ENCODE data around the gene RXRA. TPM values are rescaled to one million over a fixed set of nuclear protein-coding genes. Genes with fewer than 3 reads are reported as not detected.

RXRA gene
- total and polyA plus RNA-seq, 10 of the 15 experiments (the other 5 are each of a cell fraction or from before 2014, with no cell fraction given) = 0.89 to 36.8 (median 11.1) TPM

- H3K36me3 ChIP-seq (ENCODE audit: control insufficient read depth in 2 of 2, insufficient read depth in 2 of 2, low read length in 1 of 2) = no peaks in the 10 kb centered on the region
- intact Hi-C loops (cut with micrococcal nuclease; ENCODE audit: unreplicated experiment) (no loop called here), in situ Hi-C loops (cut with MboI) (no loop called here)
- H3K4me1 ChIP-seq (ENCODE audit: control insufficient read depth, insufficient read depth, low read length) = no peaks in the 10 kb centered on the region
- H3K4me2 ChIP-seq (ENCODE audit: control insufficient read depth, insufficient read depth) = no peak overlapping the region
- no TSS peak for BruUV-seq (replicated peaks)
- H3K9ac ChIP-seq (ENCODE audit: control insufficient read depth, insufficient read depth, low read length) = no peak overlapping the region
- DNase-seq (ENCODE audit: low read depth, low spot score) (no peak), FAIRE-seq (no peak), ATAC-seq (no peak)
- H4K20me1 ChIP-seq (ENCODE audit: control insufficient read depth, insufficient read depth) = no peaks in the 10 kb centered on the region
- H2AFZ ChIP-seq (ENCODE audit: control insufficient read depth, low read depth, low read length) = no peak overlapping the region
- no peak overlapping the region for H3K4me3 ChIP-seq
- SMC1A ChIA-PET (ENCODE audit: uncharacterized antibody, unreplicated experiment) = no interaction called here
- CTCF ChIA-PET = no interaction called here
- no peaks in the 10 kb centered on the region for H3K27me3 ChIP-seq (replicated peaks in 1 of 2; ENCODE audit: control insufficient read depth in 2 of 2, insufficient read depth in 2 of 2, low read length in 1 of 2)
- no peaks in the 10 kb centered on the region for H3K79me2 ChIP-seq (ENCODE audit: control insufficient read depth, insufficient read depth, low read length)
- H3K27ac ChIP-seq (ENCODE audit: control insufficient read depth, insufficient read depth) = no peak overlapping the region
- RAD21 ChIA-PET (ENCODE audit: unreplicated experiment) = no interaction called here
- 49% methylated on average over 19 of the region's 19 CpGs for WGBS (ENCODE audit: insufficient coverage, insufficient replicate concordance, low lambda C conversion rate, missing lambda C conversion rate)
- no peak for TF ChIP-seq CEBPB (IDR thresholded peaks at IDR 0.05; ENCODE audit: borderline replicate concordance in 1 of 2, low read depth in 2 of 2, low read length in 2 of 2)
- no peaks in the 10 kb centered on the region for H3K9me3 ChIP-seq (replicated peaks; ENCODE audit: control insufficient read depth, insufficient read depth, low read length)
- POLR2A ChIA-PET = no interaction called here
Observed at GRCh38 chr9:134369416-134370212, 43.4 kb downstream of the RXRA start.

GRCh38 chr9:134370213-134370492 is 43.9 kb downstream of the RXRA start:
- RAD21 ChIA-PET (ENCODE audit: unreplicated experiment) = no interaction called here
- Histone ChIP-seq H3K27me3 (replicated peaks in 1 of 2; ENCODE audit: control insufficient read depth in 2 of 2, insufficient read depth in 2 of 2, low read length in 1 of 2) (no peaks in the 10 kb centered on the region), H3K4me3 (no peak overlapping the region), H3K27ac (ENCODE audit: control insufficient read depth, insufficient read depth) (no peak overlapping the region), H2AFZ (ENCODE audit: control insufficient read depth, low read depth, low read length) (no peak overlapping the region), H3K79me2 (ENCODE audit: control insufficient read depth, insufficient read depth, low read length) (no peaks in the 10 kb centered on the region), H4K20me1 (ENCODE audit: control insufficient read depth, insufficient read depth) (no peaks in the 10 kb centered on the region), H3K4me1 (ENCODE audit: control insufficient read depth, insufficient read depth, low read length) (no peaks in the 10 kb centered on the region), H3K9ac (ENCODE audit: control insufficient read depth, insufficient read depth, low read length) (no peak overlapping the region), H3K4me2 (ENCODE audit: control insufficient read depth, insufficient read depth) (no peak overlapping the region), H3K36me3 (ENCODE audit: control insufficient read depth in 2 of 2, insufficient read depth in 2 of 2, low read length in 1 of 2) (no peaks in the 10 kb centered on the region), H3K9me3 (replicated peaks; ENCODE audit: control insufficient read depth, insufficient read depth, low read length) (no peaks in the 10 kb centered on the region)
- FAIRE-seq (no peak), ATAC-seq (no peak), DNase-seq (ENCODE audit: low read depth, low spot score) (no peak)
- POLR2A ChIA-PET = no interaction called here
- BruUV-seq (replicated peaks) = no TSS peak
- intact Hi-C loops (cut with micrococcal nuclease; ENCODE audit: unreplicated experiment) = no loop called here
- in situ Hi-C loops (cut with MboI) = no loop called here
- SMC1A ChIA-PET (ENCODE audit: uncharacterized antibody, unreplicated experiment) = no interaction called here
- WGBS (ENCODE audit: insufficient coverage, insufficient replicate concordance, low lambda C conversion rate, missing lambda C conversion rate) = 68% methylated on average over 9 of the region's 15 CpGs
- CTCF ChIA-PET = no interaction called here
- no peak for TF ChIP-seq CTCF (IDR thresholded peaks at IDR 0.05 in 2 of 3, conservative IDR thresholded peaks at IDR 0.05 in 1 of 3; ENCODE audit: control insufficient read depth in 2 of 3, extremely low read depth in 1 of 3, insufficient read depth in 1 of 3, low read depth in 3 of 3, low read length in 3 of 3)
- no peak for TF ChIP-seq CHD1 (IDR thresholded peaks at IDR 0.05; ENCODE audit: low read depth, low read length)
- TF ChIP-seq EGR1 (IDR thresholded peaks at IDR 0.05; ENCODE audit: borderline replicate concordance in 1 of 2, low read depth in 2 of 2, low read length in 2 of 2) = no peak
- TF ChIP-seq MYB (IDR thresholded peaks at IDR 0.05; ENCODE audit: borderline replicate concordance, low read depth, low read length) = no peak
- TF ChIP-seq NR2C2 (IDR thresholded peaks at IDR 0.05; ENCODE audit: borderline replicate concordance, control insufficient read depth, insufficient read length, low read depth) = no peak
- TF ChIP-seq ZZZ3 (IDR thresholded peaks at IDR 0.05; ENCODE audit: control insufficient read depth, insufficient read length, low read depth) = no peak
- TF ChIP-seq ZNF217 (IDR thresholded peaks at IDR 0.05) = no peak
- no peak for TF ChIP-seq NFXL1 (IDR thresholded peaks at IDR 0.05; ENCODE audit: borderline replicate concordance)
- no peak for TF ChIP-seq SPI1 (IDR thresholded peaks at IDR 0.05; ENCODE audit: borderline replicate concordance, insufficient read depth, low read depth, low read length)
- TF ChIP-seq GABPA (IDR thresholded peaks at IDR 0.05; ENCODE audit: low read depth) = no peak
- no peak for TF ChIP-seq NKRF (conservative IDR thresholded peaks at IDR 0.05)

All from GM12878 (cell line).